Measurements from ENCODE around the gene BRSK1. TPM values are rescaled to one million over a fixed set of nuclear protein-coding genes. Genes with fewer than 3 reads are reported as not detected.

BRSK1 gene
- total and polyA plus RNA-seq, 2 of the 8 experiments (the other 6 are each of a cell fraction or from before 2014, with no cell fraction given), result 27.6 to 32.7 TPM

- ChIA-PET POLR2A (ENCODE audit: partially characterized antibody) (interaction anchor here (1.0 to 1.7 kb wide), 3 partner anchors 8 to 82 kb away, joined by 3 read pairs; partner anchors contain the start of gene UBE2S), CTCF (ENCODE audit: partially characterized antibody) (interaction anchor here (1.4 to 1.5 kb wide), 2 partner anchors 14 to 22 kb away, joined by 3 to 5 read pairs; partner anchors contain the start of gene KMT5C)
- Histone ChIP-seq H3K27me3 (replicated peaks in 1 of 4; ENCODE audit: control insufficient read depth in 3 of 4, extremely low read depth in 1 of 4, insufficient read depth in 3 of 4, low read length in 3 of 4) (no peaks in the 10 kb centered on the region), H4K20me1 (replicated peaks in 1 of 2; ENCODE audit: control insufficient read depth in 1 of 2, insufficient read depth in 2 of 2, low read length in 2 of 2) (no peaks in the 10 kb centered on the region), H3K4me3 (ENCODE audit: extremely low read depth in 1 of 4, insufficient read depth in 2 of 4, low read depth in 3 of 4, low read length in 4 of 4) (no peak within 1 kb of the TSS), H3K79me1 (ENCODE audit: low read depth, low read length) (no peaks in the 10 kb centered on the region), H3K36me3 (ENCODE audit: control insufficient read depth in 2 of 4, insufficient read depth in 4 of 4, low read length in 3 of 4) (no peaks in the 10 kb centered on the region), H3K9me3 (ENCODE audit: insufficient read depth in 2 of 2, low read depth in 1 of 2, low read length in 1 of 2) (no peaks in the 10 kb centered on the region), H3K4me1 (replicated peaks in 1 of 4; ENCODE audit: control insufficient read depth in 3 of 4, insufficient read depth in 4 of 4, low read length in 3 of 4) (peaks cover 0 to 8% (median 4%) of the 10 kb centered on the region in 4 experiments; a peak in 6 of 7 replicates), H3K79me2 (ENCODE audit: control insufficient read depth in 1 of 2, insufficient read depth in 2 of 2, low read length in 2 of 2) (no peaks in the 10 kb centered on the region), H4K8ac (ENCODE audit: extremely low read depth, insufficient read depth, low read length) (no peak within 1 kb of the TSS), H3K56ac (replicated peaks; ENCODE audit: insufficient read length, low read depth, low read length) (no peak within 1 kb of the TSS), H3K23ac (ENCODE audit: insufficient read length) (no peak within 1 kb of the TSS), H2AK5ac (ENCODE audit: low read depth, low read length) (no peak within 1 kb of the TSS), H3K4ac (replicated peaks; ENCODE audit: insufficient read length, low read depth, low read length) (peak within 1 kb of the TSS; percentile 69), H4K5ac (ENCODE audit: insufficient read length, low read depth, low read length) (no peak within 1 kb of the TSS), H4K91ac (replicated peaks; ENCODE audit: insufficient read length, low read length) (peak within 1 kb of the TSS; percentile 55), H2AFZ (ENCODE audit: low read length) (no peak within 1 kb of the TSS), H2BK12ac (ENCODE audit: low read depth, low read length) (0 out of 2 replicates have a peak within 1 kb of the TSS, but pooled peaks have one; percentile 50), H3K4me2 (ENCODE audit: insufficient read depth in 1 of 2, low read depth in 2 of 2, low read length in 2 of 2) (no peak within 1 kb of the TSS), H2BK20ac (ENCODE audit: low read length) (no peak within 1 kb of the TSS), H2BK120ac (replicated peaks; ENCODE audit: low read depth, low read length) (no peak within 1 kb of the TSS), H3K14ac (ENCODE audit: insufficient read length) (no peak within 1 kb of the TSS), H2BK5ac (ENCODE audit: low read depth, low read length) (no peak within 1 kb of the TSS), H2BK15ac (ENCODE audit: low read length) (peak within 1 kb of the TSS; percentile 46; the same call in 1 of the 2 replicates), H3K9ac (replicated peaks in 1 of 4; ENCODE audit: extremely low read depth in 1 of 4, low read depth in 3 of 4, low read length in 3 of 4) (no peak within 1 kb of the TSS), H3K23me2 (ENCODE audit: low read depth, low read length) (no peaks in the 10 kb centered on the region; the same call in 1 of the 2 replicates), H3K27ac (ENCODE audit: low read depth, low read length) (no peak within 1 kb of the TSS), H3K18ac (ENCODE audit: extremely low read depth, low read length) (no peak within 1 kb of the TSS)
- DNase-seq (ENCODE audit: low read depth in 1 of 2, low spot score in 2 of 2), result no peak
- no peak for FAIRE-seq
- TF ChIP-seq POLR2AphosphoS5 (IDR thresholded peaks at IDR 0.05; ENCODE audit: low read depth, low read length), result no peak
- TF ChIP-seq MAFK (IDR thresholded peaks at IDR 0.05; ENCODE audit: low read depth, low read length), result no peak
- no peak for TF ChIP-seq CHD1 (IDR thresholded peaks at IDR 0.05; ENCODE audit: low read depth, low read length)
- 93% methylated on average over 14 of the region's 14 CpGs; no CpG with 5 or more reads in 1 of the 2 experiments for WGBS, 2 experiments (ENCODE audit: extremely low coverage in 1 of 2, insufficient coverage in 1 of 2, insufficient read length in 1 of 2, insufficient replicate concordance in 2 of 2, low coverage in 1 of 2, low lambda C conversion rate in 2 of 2, missing lambda C conversion rate in 1 of 2)
Observed at GRCh38 chr19:55325172-55325571, 41.4 kb downstream of the BRSK1 start, which contains the start of gene TMEM150B. TMEM150B (minus strand) TSS chr19:55325341; CDS start chr19:55321036, 4,305 bp downstream.
